Pancreas (tissue), 10 donors: Measurements from ENCODE around the gene PRF1. TPM values are rescaled to one million over a fixed set of nuclear protein-coding genes. Genes with fewer than 3 reads are reported as not detected.
"Not testable (repeated sequence)": the region's sequence is repeated elsewhere in the genome, so short reads cannot be mapped to it uniquely, and the experiment has no call there.

ENCODE experiments used
- ATAC-seq, 4 donors: fragments of 200-7000 bp; cut with Tn5 transposase; one replicate each; pipeline versions ENCODE4 v1.8.0 to v1.9.1; 2020; ENCODE audit warnings: mild to moderate bottlenecking in 4 of 4, moderate library complexity in 4 of 4
- DNase-seq, 6 donors: peaks; one replicate each; pipeline ENCODE4 v3.0.0-alpha.2; 2020
- FAIRE-seq: peaks from 2 replicates; lab custom pipeline; 2012; peaks lifted over from hg19 to GRCh38; lab: Jason Lieb, UNC
- H3K27ac ChIP-seq, 4 donors: fragments of 200-600 bp; sonication (generic); 1 replicate in 3 of 4; 2 replicates in 1 of 4; pipeline versions ENCODE4 v1.5.0 to v1.8.0; 2020
- H3K27me3 ChIP-seq, 4 donors: fragments of 200-600 bp; one replicate each; pipeline ENCODE4 v1.8.0; 2021
- H3K36me3 ChIP-seq, 3 donors: fragments of 200-600 bp; sonication (generic) in 1 of 3; one replicate each; pipeline versions ENCODE4 v1.5.0 to v1.8.0; 2020 to 2021
- H3K4me1 ChIP-seq, 3 donors: fragments of 200-600 bp; one replicate each; pipeline ENCODE4 v1.8.0; 2021
- H3K4me3 ChIP-seq, 4 donors: fragments of 200-600 bp; sonication (generic) in 2 of 4; one replicate each; pipeline versions ENCODE4 v1.5.0 to v1.8.0; 2020 to 2021
- H3K9me3 ChIP-seq, 4 donors: fragments of 200-600 bp; one replicate each; pipeline ENCODE4 v1.8.0; 2021
- CTCF ChIP-seq, 4 donors: fragments of 200-600 bp; sonication (generic) in 3 of 4; IDR thresholded peaks; one replicate each; pipeline versions ENCODE4 v1.5.0 to v1.8.0; 2021; ENCODE audit warnings: antibody characterized with exemption in 4 of 4
- WGBS, 2 donors: extraction: QIAGEN DNeasy Blood & Tissue Kit; methylation state at CpG; one replicate each; pipeline ENCODE4 v1.1.7; 2013; 5-methylcytosine and 5-hydroxymethylcytosine counted together
- intact Hi-C, 3 donors: fragments of 100-400 bp; cut with DNase I; formaldehyde crosslinking; loops; one replicate each; pipeline versions ENCODE4 v1.11.1 to v1.14.2; 2022
- polyA plus RNA-seq, 2 donors: library from polyadenylated mRNA; stranded (reverse); fragments of 200-250 nt; gene quantifications; one replicate each; pipeline ENCODE4 v1.2.3, GENCODE V29; 2013
- total RNA-seq, 6 donors: library from RNA; stranded (reverse); fragmentation: NEBNext Ultra II Directional in 4 of 6; extraction: Animal tissue kit (Norgen Biotek cat#: 25700) in 4 of 6; gene quantifications; one replicate each; pipeline versions ENCODE4 v1.2.1 to v1.2.4, GENCODE V29; 2021 to 2023
- donor health status: healthy with polysubstance abuse.
- donor health status: DM: no; HTN: no; CAD: no; lungs with moderate emphysema.
- donor health status: DM: no; HTN: no; CAD: no.
- donor health status: control.
- donor health status: control.
- donor health status: Bipolar disorder and iron deficiency.
- donor health status: DM: yes; HTN: yes; CAD: no.
- donor health status: DM: no; HTN: no; CAD: no.
- donor health status: DM: no; HTN: no; CAD: no.
- donor health status: DM: yes; HTN: yes; CAD: no.

PRF1 gene
- total and polyA plus RNA-seq, 8 donors = 0.16 to 1.8 (median 0.52) TPM

GRCh38 chr10:70648427-70648826 lies 45.9 kb upstream of the PRF1 start:
- Histone ChIP-seq H3K36me3 (no peaks in the 10 kb centered on the region), H3K4me1 (no peaks in the 10 kb centered on the region), H3K4me3 (no peak overlapping the region), H3K27me3 (no peaks in the 10 kb centered on the region), H3K27ac (no peak overlapping the region), H3K9me3 (no peaks in the 10 kb centered on the region)
- FAIRE-seq = no peak
- no peak for ATAC-seq
- WGBS, 2 donors = 83 to 97% methylated on average over 3 of the region's 3 CpGs
- DNase-seq = no peak
- intact Hi-C loops = no loop called here
- no peak for TF ChIP-seq CTCF (IDR thresholded peaks at IDR 0.05)

- no peaks in the 10 kb centered on the region for H3K36me3 ChIP-seq
- no peak for ATAC-seq
- no peak overlapping the region for H3K27ac ChIP-seq
- H3K4me1 ChIP-seq = no peaks in the 10 kb centered on the region
- H3K27me3 ChIP-seq = no peaks in the 10 kb centered on the region
- H3K9me3 ChIP-seq = no peaks in the 10 kb centered on the region
- intact Hi-C loops = no loop called here
- no peak overlapping the region for H3K4me3 ChIP-seq
- TF ChIP-seq CTCF (IDR thresholded peaks at IDR 0.05) = no peak
- 58 to 62% methylated on average over 3 of the region's 3 CpGs for WGBS, 2 donors
- FAIRE-seq = no peak
- DNase-seq = no peak
Measured at GRCh38 chr10:70647086-70647485, 44.5 kb upstream of the PRF1 start.

GRCh38 chr10:70644959-70645358 lies 42.4 kb upstream of the PRF1 start:
- H3K27ac ChIP-seq, intact Hi-C loops, DNase-seq, H3K4me1 ChIP-seq, FAIRE-seq, H3K36me3 ChIP-seq, H3K4me3 ChIP-seq, H3K9me3 ChIP-seq, H3K27me3 ChIP-seq, ATAC-seq: not testable (repeated sequence)
- WGBS, 2 donors = 39 to 40% methylated on average over 8 of the region's 8 CpGs

- H3K27me3 ChIP-seq, H3K36me3 ChIP-seq, H3K9me3 ChIP-seq, FAIRE-seq, H3K4me1 ChIP-seq, H3K27ac ChIP-seq, DNase-seq, ATAC-seq, intact Hi-C loops, H3K4me3 ChIP-seq: not testable (repeated sequence)
- WGBS, 2 donors = 75 to 82% methylated on average over 3 of the region's 3 CpGs
Measured at GRCh38 chr10:70643272-70643671, 40.7 kb upstream of the PRF1 start.

GRCh38 chr10:70639640-70640383 lies 37.3 kb upstream of the PRF1 start:
- H3K27ac ChIP-seq, ATAC-seq, DNase-seq, H3K36me3 ChIP-seq, H3K4me1 ChIP-seq, FAIRE-seq, H3K9me3 ChIP-seq, H3K4me3 ChIP-seq, H3K27me3 ChIP-seq, intact Hi-C loops: not testable (repeated sequence)
- WGBS, 2 donors = 71 to 76% methylated on average over 7 of the region's 7 CpGs

- intact Hi-C loops, H3K36me3 ChIP-seq, ATAC-seq, H3K9me3 ChIP-seq, DNase-seq, H3K4me3 ChIP-seq, H3K4me1 ChIP-seq, H3K27ac ChIP-seq, H3K27me3 ChIP-seq, FAIRE-seq: not testable (repeated sequence)
- WGBS, 2 donors = 72 to 85% methylated on average over 5 of the region's 5 CpGs
Measured at GRCh38 chr10:70634515-70634914, 32.0 kb upstream of the PRF1 start.

GRCh38 chr10:70634011-70634410 lies 31.5 kb upstream of the PRF1 start:
- Histone ChIP-seq H3K27ac (no peak overlapping the region), H3K9me3 (no peaks in the 10 kb centered on the region), H3K4me3 (no peak overlapping the region), H3K27me3 (no peaks in the 10 kb centered on the region), H3K36me3 (no peaks in the 10 kb centered on the region), H3K4me1 (no peaks in the 10 kb centered on the region)
- ATAC-seq (no peak), DNase-seq (no peak), FAIRE-seq (no peak)
- 47 to 55% methylated on average over 4 of the region's 4 CpGs for WGBS, 2 donors
- intact Hi-C loops = no loop called here
- no peak for TF ChIP-seq CTCF (IDR thresholded peaks at IDR 0.05)

GRCh38 chr10:70631735-70632134 lies 29.2 kb upstream of the PRF1 start:
- 31 to 76% methylated on average over 2 of the region's 6 CpGs for WGBS, 2 donors
- H3K36me3 ChIP-seq, H3K27ac ChIP-seq, H3K4me3 ChIP-seq, ATAC-seq, FAIRE-seq, H3K9me3 ChIP-seq, H3K27me3 ChIP-seq, H3K4me1 ChIP-seq, DNase-seq, intact Hi-C loops: not testable (repeated sequence)
